HCT116 (cell line): ENCODE measurements around the gene KRTAP6-3. TPM values are rescaled to one million over a fixed set of nuclear protein-coding genes. Genes with fewer than 3 reads are reported as not detected.

Source experiments
- ATAC-seq: fragments of 200-7000 bp; cut with Tn5 transposase; 2 replicates; pipeline ENCODE4 v1.9.1; 2020; ENCODE audit warnings: mild to moderate bottlenecking, moderate library complexity
- BruUV-seq: library from RNA; stranded (reverse); fragments of 400-500 nt; replicated peaks from 2 replicates; lab custom pipeline; 2021; lab: Mats Ljungman, UMichigan
- CTCF ChIA-PET: fragments of 300-600 bp; sonication (Branson Sonifier 250); formaldehyde crosslinking; loops from one replicate; lab custom pipeline; 2021; ENCODE audit warnings: antibody characterized with exemption; lab: Charles Lee
- POLR2A ChIA-PET: fragments of 300-600, 350-600 bp; sonication (Branson Sonifier 250); formaldehyde crosslinking; loops from one replicate; lab custom pipeline; 2021; ENCODE audit warnings: antibody characterized with exemption; lab: Charles Lee
- RAD21 ChIA-PET, 2 experiments: fragments of 300-600 bp; sonication (Branson Sonifier 250); formaldehyde crosslinking; loops; one replicate each; lab custom pipeline; 2023; ENCODE audit warnings: low total read pairs in 2 of 2; ENCODE audit not compliant: uncharacterized antibody in 2 of 2, unreplicated experiment in 2 of 2, low non-redundant PET in 1 of 2; lab: Charles Lee
- DNase-seq: peaks from one replicate; pipeline ENCODE4 v3.0.0-alpha.2; 2010; ENCODE audit warnings: low read depth, low spot score
- H2AFZ ChIP-seq: fragments of 200-600 bp; shearing (Covaris generic), sonication (generic); 2 replicates; pipeline ENCODE4 v1.6.1; 2017; ENCODE audit warnings: low read depth, mixed run types, mixed read lengths, antibody characterized with exemption, low read length; ENCODE audit not compliant: poor library complexity, severe bottlenecking
- H3K27ac ChIP-seq: 2 replicates; pipeline ENCODE4 v1.5.1; 2012; ENCODE audit warnings: low read depth, low read length
- H3K27me3 ChIP-seq: fragments of 200-600 bp; sonication (generic); 2 replicates; pipeline ENCODE4 v1.6.1; 2016; ENCODE audit warnings: mixed run types, low read length, mixed read lengths; ENCODE audit not compliant: insufficient read depth
- H3K36me3 ChIP-seq, 2 experiments: fragments of 200-500 bp in 1 of 2; fragments of 200-600 bp in 1 of 2; sonication (Bioruptor generic) in 1 of 2; sonication (generic) in 1 of 2; 2 replicates each; pipeline versions ENCODE4 v1.5.1 to v1.6.1; 2014 to 2016; ENCODE audit warnings: low read length in 2 of 2, inconsistent platforms in 1 of 2, mixed read lengths in 1 of 2, mixed run types in 1 of 2; ENCODE audit not compliant: insufficient read depth in 2 of 2, control insufficient read depth in 1 of 2
- H3K4me1 ChIP-seq, 2 experiments: fragments of 200-600 bp in 1 of 2; sonication (generic) in 1 of 2; 2 replicates each; pipeline versions ENCODE4 v1.5.1 to v1.6.1; 2012 to 2017; ENCODE audit warnings: low read length in 2 of 2, inconsistent platforms in 1 of 2, mild to moderate bottlenecking in 1 of 2, mixed read lengths in 1 of 2, mixed run types in 1 of 2, moderate library complexity in 1 of 2; ENCODE audit not compliant: insufficient read depth in 2 of 2, control insufficient read depth in 1 of 2
- H3K4me2 ChIP-seq: fragments of 200-600 bp; sonication (generic); 2 replicates; pipeline ENCODE4 v1.6.1; 2017; ENCODE audit warnings: mixed run types, low read length, mixed read lengths
- H3K4me3 ChIP-seq, 2 experiments: fragments of 200-600 bp in 1 of 2; sonication (generic) in 1 of 2; replicated peaks in 1 of 2; 2 replicates each; pipeline ENCODE4 v1.5.1; 2011 to 2016; ENCODE audit warnings: low read length in 2 of 2, control low read depth in 1 of 2, low read depth in 1 of 2, mild to moderate bottlenecking in 1 of 2, mixed read lengths in 1 of 2, mixed run types in 1 of 2
- H3K79me2 ChIP-seq: fragments of 200-600 bp; sonication (generic); 2 replicates; pipeline ENCODE4 v1.6.1; 2017; ENCODE audit warnings: mild to moderate bottlenecking, mixed run types, low read length, moderate library complexity, mixed read lengths; ENCODE audit not compliant: insufficient read depth
- H3K9ac ChIP-seq: fragments of 200-600 bp; sonication (generic); 2 replicates; pipeline ENCODE4 v1.6.1; 2016; ENCODE audit warnings: low read length, mixed read lengths
- H3K9me2 ChIP-seq: fragments of 200-600 bp; sonication (generic), shearing (Covaris generic); 2 replicates; pipeline ENCODE4 v1.6.1; 2017; ENCODE audit warnings: mixed run types, mild to moderate bottlenecking, moderate library complexity; ENCODE audit not compliant: insufficient read depth
- H3K9me3 ChIP-seq, 2 experiments: fragments of 200-500 bp in 1 of 2; fragments of 200-600 bp in 1 of 2; sonication (Bioruptor generic) in 1 of 2; sonication (generic) in 1 of 2; 2 replicates each; pipeline ENCODE4 v1.6.1; 2014 to 2017; ENCODE audit warnings: low read length in 2 of 2, mixed read lengths in 2 of 2, inconsistent platforms in 1 of 2, low read depth in 1 of 2, mild to moderate bottlenecking in 1 of 2, mixed run types in 1 of 2, moderate library complexity in 1 of 2; ENCODE audit not compliant: control insufficient read depth in 1 of 2, insufficient read depth in 1 of 2
- H4K20me1 ChIP-seq: fragments of 200-600 bp; sonication (generic), shearing (Covaris generic); 2 replicates; pipeline ENCODE4 v1.6.1; 2017; ENCODE audit warnings: mixed run types, mild to moderate bottlenecking, moderate library complexity; ENCODE audit not compliant: insufficient read depth
- ATF3 ChIP-seq: IDR thresholded peaks from 2 replicates; pipeline ENCODE4 v1.6.1; 2012
- CTCF ChIP-seq, 3 experiments: fragments of 200-600 bp in 1 of 3; sonication (generic) in 1 of 3; IDR thresholded peaks in 2 of 3; conservative IDR thresholded peaks in 1 of 3; 2 replicates each; pipeline ENCODE4 v1.5.1; 2012 to 2017; ENCODE audit warnings: low read depth in 2 of 3, low read length in 2 of 3, antibody characterized with exemption in 1 of 3, borderline replicate concordance in 1 of 3, control low read depth in 1 of 3, mild to moderate bottlenecking in 1 of 3, mixed read lengths in 1 of 3, mixed run types in 1 of 3, moderate library complexity in 1 of 3; ENCODE audit not compliant: insufficient read depth in 1 of 3
- EGR1 ChIP-seq: IDR thresholded peaks from 2 replicates; pipeline ENCODE4 v1.6.1; 2012; ENCODE audit warnings: low read depth
- ELF1 ChIP-seq: IDR thresholded peaks from 2 replicates; pipeline ENCODE4 v1.6.1; 2012; ENCODE audit warnings: low read depth, borderline replicate concordance
- EZH2 ChIP-seq: fragments of 200-600 bp; sonication (generic); IDR thresholded peaks from 2 replicates; pipeline ENCODE4 v1.6.1; 2017; ENCODE audit warnings: antibody characterized with exemption, mixed run types
- POLR2AphosphoS5 ChIP-seq: IDR thresholded peaks from 2 replicates; pipeline ENCODE4 v1.6.1; 2011; ENCODE audit warnings: mild to moderate bottlenecking, low read depth, low read length, moderate library complexity
- RAD21 ChIP-seq: IDR thresholded peaks from 2 replicates; pipeline ENCODE4 v1.6.1; 2012; ENCODE audit warnings: low read depth, mild to moderate bottlenecking
- SIN3A ChIP-seq: IDR thresholded peaks from 2 replicates; pipeline ENCODE4 v1.6.1; 2012; ENCODE audit warnings: low read depth
- SP1 ChIP-seq: IDR thresholded peaks from 2 replicates; pipeline ENCODE4 v1.6.1; 2012; ENCODE audit warnings: low read depth
- SRF ChIP-seq: IDR thresholded peaks from 2 replicates; pipeline ENCODE4 v1.6.1; 2012; ENCODE audit warnings: low read depth
- YY1 ChIP-seq: IDR thresholded peaks from 2 replicates; pipeline ENCODE4 v1.6.1; 2011; ENCODE audit warnings: low read length, low read depth, moderate library complexity, mild to moderate bottlenecking; ENCODE audit not compliant: insufficient replicate concordance; ENCODE audit errors: extremely low read depth
- ZNF274 ChIP-seq: fragments of 200-500 bp; sonication (Bioruptor generic); IDR thresholded peaks from 2 replicates; pipeline ENCODE4 v1.6.1; 2014; ENCODE audit warnings: mild to moderate bottlenecking, low read depth, low read length, inconsistent platforms
- intact Hi-C: fragments of 100-400 bp; cut with micrococcal nuclease; formaldehyde crosslinking; loops from 2 replicates; pipeline ENCODE4 v1.10.0; 2022
- total RNA-seq: library from RNA; stranded (reverse); gene quantifications from one replicate; pipeline ENCODE4 v1.2.1, GENCODE V29; 2021; ENCODE audit not compliant: unreplicated experiment

KRTAP6-3 gene
- total RNA-seq, 1 experiment from 2014 or later, result not detected

- no peak for TF ChIP-seq ATF3
- no peak for TF ChIP-seq ZNF274
- no peak for TF ChIP-seq CTCF (IDR thresholded peaks at IDR 0.05 in 2 of 3, conservative IDR thresholded peaks at IDR 0.05 in 1 of 3; ENCODE audit: borderline replicate concordance in 1 of 3, insufficient read depth in 1 of 3, low read depth in 2 of 3, low read length in 2 of 3)
- TF ChIP-seq SIN3A, result no peak
- no peak for TF ChIP-seq RAD21
- TF ChIP-seq ELF1, result no peak
Measured at GRCh38 chr21:30613836-30614235, 21.6 kb downstream of the KRTAP6-3 start, which contains the start of gene KRTAP6-1 (continued).

GRCh38 chr21:30615199-30615598 is 23.0 kb downstream of the KRTAP6-3 start:
- Histone ChIP-seq H3K36me3 (no peaks in the 10 kb centered on the region), H3K4me2 (no peak overlapping the region), H3K27ac (no peak overlapping the region), H3K9me3 (peaks cover 13 to 20% of the 10 kb centered on the region in 2 experiments; a peak in 2 of 4 replicates), H3K79me2 (no peaks in the 10 kb centered on the region), H3K9me2 (no peaks in the 10 kb centered on the region), H3K9ac (no peak overlapping the region), H2AFZ (no peak overlapping the region), H4K20me1 (no peaks in the 10 kb centered on the region), H3K4me3 (no peak overlapping the region), H3K4me1 (no peaks in the 10 kb centered on the region), H3K27me3 (no peaks in the 10 kb centered on the region)
- ATAC-seq (no peak), DNase-seq (no peak)
- ChIA-PET CTCF (no interaction called here), RAD21 (no interaction called here), POLR2A (no interaction called here)
- no TSS peak for BruUV-seq
- intact Hi-C loops, result no loop called here
- TF ChIP-seq EGR1, result no peak
- no peak for TF ChIP-seq YY1
- no peak for TF ChIP-seq ELF1
- no peak for TF ChIP-seq EZH2
- TF ChIP-seq SP1, result no peak
- no peak for TF ChIP-seq CTCF (IDR thresholded peaks at IDR 0.05 in 2 of 3, conservative IDR thresholded peaks at IDR 0.05 in 1 of 3; ENCODE audit: borderline replicate concordance in 1 of 3, insufficient read depth in 1 of 3, low read depth in 2 of 3, low read length in 2 of 3)
- no peak for TF ChIP-seq SRF
- no peak for TF ChIP-seq POLR2AphosphoS5
